HEK293T (cell line): Measurements from ENCODE around the gene VNN1.

Experiments used
- ARNT ChIP-seq: fragments of 450-650 bp; IDR thresholded peaks from 2 replicates; pipeline ENCODE4 v1.6.1; 2017; ENCODE audit warnings: mild to moderate bottlenecking
- CTBP1 ChIP-seq: fragments of 450-650 bp; IDR thresholded peaks from 2 replicates; pipeline ENCODE4 v1.6.1; 2016; ENCODE audit warnings: borderline replicate concordance
- ELF4 ChIP-seq: fragments of 450-650 bp; IDR thresholded peaks from 2 replicates; pipeline ENCODE4 v1.6.1; 2017; ENCODE audit warnings: antibody characterized with exemption
- FOXK2 ChIP-seq: fragments of 450-650 bp; IDR thresholded peaks from 2 replicates; pipeline ENCODE4 v1.6.1; 2016; ENCODE audit warnings: mild to moderate bottlenecking
- FOXM1 ChIP-seq: fragments of 450-650 bp; IDR thresholded peaks from 2 replicates; pipeline ENCODE4 v1.6.1; 2017; ENCODE audit warnings: mild to moderate bottlenecking, borderline replicate concordance
- HDGF ChIP-seq: fragments of 450-650 bp; IDR thresholded peaks from 2 replicates; pipeline ENCODE4 v1.6.1; 2017; ENCODE audit warnings: antibody characterized with exemption, borderline replicate concordance
- LEF1 ChIP-seq: fragments of 450-650 bp; IDR thresholded peaks from 2 replicates; pipeline ENCODE4 v1.6.1; 2017; ENCODE audit warnings: mild to moderate bottlenecking, borderline replicate concordance
- NFRKB ChIP-seq: fragments of 450-650 bp; IDR thresholded peaks from 2 replicates; pipeline ENCODE4 v1.6.1; 2016; ENCODE audit warnings: mild to moderate bottlenecking, moderate library complexity
- SP1 ChIP-seq: fragments of 450-650 bp; IDR thresholded peaks from 2 replicates; pipeline ENCODE4 v1.6.1; 2017
- SUZ12 ChIP-seq: fragments of 450-650 bp; IDR thresholded peaks from 2 replicates; pipeline ENCODE4 v1.6.1; 2016; ENCODE audit warnings: mild to moderate bottlenecking
- TARDBP ChIP-seq: fragments of 450-650 bp; IDR thresholded peaks from 2 replicates; pipeline ENCODE4 v1.6.1; 2016
- TF ChIP-seq, protein P1 (sequence below): fragments of 450-650 bp; IDR thresholded peaks from 2 replicates; pipeline ENCODE4 v1.6.1; 2016

- TF ChIP-seq SP1, result no peak
- no peak for TF ChIP-seq CTBP1
- no peak for TF ChIP-seq LEF1
- TF ChIP-seq FOXM1, result no peak
- no peak for TF ChIP-seq NFRKB
- TF ChIP-seq SUZ12, result no peak
- no peak for TF ChIP-seq FOXK2
- no peak for TF ChIP-seq ARNT
- no peak for TF ChIP-seq ELF4
- TF ChIP-seq, protein P1, sequence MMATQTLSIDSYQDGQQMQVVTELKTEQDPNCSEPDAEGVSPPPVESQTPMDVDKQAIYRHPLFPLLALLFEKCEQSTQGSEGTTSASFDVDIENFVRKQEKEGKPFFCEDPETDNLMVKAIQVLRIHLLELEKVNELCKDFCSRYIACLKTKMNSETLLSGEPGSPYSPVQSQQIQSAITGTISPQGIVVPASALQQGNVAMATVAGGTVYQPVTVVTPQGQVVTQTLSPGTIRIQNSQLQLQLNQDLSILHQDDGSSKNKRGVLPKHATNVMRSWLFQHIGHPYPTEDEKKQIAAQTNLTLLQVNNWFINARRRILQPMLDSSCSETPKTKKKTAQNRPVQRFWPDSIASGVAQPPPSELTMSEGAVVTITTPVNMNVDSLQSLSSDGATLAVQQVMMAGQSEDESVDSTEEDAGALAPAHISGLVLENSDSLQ, result no peak
- TF ChIP-seq TARDBP, result no peak
- TF ChIP-seq HDGF, result no peak
Measured at GRCh38 chr6:132661906-132662305, 51.9 kb downstream of the VNN1 start.
